Adrenal gland (tissue), 12 donors: Measurements from ENCODE around the gene DGKG. TPM values are rescaled to one million over a fixed set of nuclear protein-coding genes. Genes with fewer than 3 reads are reported as not detected.

Source experiments
- DNase-seq, 7 donors: peaks; one replicate each; pipeline ENCODE4 v3.0.0-alpha.2; 2019 to 2020
- H3K27ac ChIP-seq, 5 donors: fragments of 200-600 bp; sonication (generic) in 4 of 5; 1 replicate in 3 of 5; 2 replicates in 2 of 5; pipeline versions ENCODE4 v1.5.1 to v1.8.0; 2016 to 2020; ENCODE audit warnings: mild to moderate bottlenecking in 1 of 5
- H3K27me3 ChIP-seq: fragments of 200-600 bp; 2 replicates; pipeline ENCODE4 v1.8.0; 2021
- H3K36me3 ChIP-seq, 2 donors: fragments of 200-600 bp; replicated peaks in 1 of 2; 1 replicate in 1 of 2; 2 replicates in 1 of 2; pipeline versions ENCODE4 v1.5.1 to v1.8.0; 2018 to 2022
- H3K4me1 ChIP-seq, 2 donors: fragments of 200-600 bp; replicated peaks in 1 of 2; 1 replicate in 1 of 2; 2 replicates in 1 of 2; pipeline versions ENCODE4 v1.5.1 to v1.8.0; 2018 to 2021
- H3K4me3 ChIP-seq, 4 donors: fragments of 200-600 bp; sonication (generic) in 3 of 4; one replicate each; pipeline ENCODE4 v1.5.1; 2016 to 2018
- H3K9me3 ChIP-seq, 3 donors: fragments of 200-600 bp; sonication (generic) in 1 of 3; replicated peaks in 1 of 3; 1 replicate in 2 of 3; 2 replicates in 1 of 3; pipeline versions ENCODE4 v1.5.1 to v1.8.0; 2016 to 2021
- CTCF ChIP-seq, 6 experiments: fragments of 450-650 bp in 4 of 6; fragments of 200-600 bp in 2 of 6; sonication (generic) in 1 of 6; IDR thresholded peaks; 1 replicate in 5 of 6; 2 replicates in 1 of 6; pipeline versions ENCODE4 v1.5.1 to v1.8.0; 2016 to 2021; ENCODE audit warnings: antibody characterized with exemption in 6 of 6, mild to moderate bottlenecking in 2 of 6, moderate library complexity in 1 of 6
- POLR2A ChIP-seq, 2 donors: fragments of 450-650 bp; IDR thresholded peaks; one replicate each; pipeline ENCODE4 v1.6.1; 2017; ENCODE audit warnings: antibody characterized with exemption in 2 of 2, mild to moderate bottlenecking in 2 of 2, moderate library complexity in 1 of 2
- WGBS, 4 donors: extraction: QIAGEN DNeasy Blood & Tissue Kit in 2 of 4; methylation state at CpG; one replicate each; pipeline versions ENCODE4 v1.1.5 to v1.1.7; 2013 to 2017; 5-methylcytosine and 5-hydroxymethylcytosine counted together
- intact Hi-C, 2 donors: fragments of 100-400 bp; cut with DNase I; formaldehyde crosslinking; loops; one replicate each; pipeline versions ENCODE4 v1.14.1 to v1.15.0; 2022 to 2023
- polyA plus RNA-seq, 3 donors: library from polyadenylated mRNA; stranded (reverse); fragments of 200-250 nt in 2 of 3; fragments of 350-450 nt in 1 of 3; fragmentation: Illumina TruSeq in 1 of 3; extraction: RNeasy Lipid Tissue Mini Kit (QIAGEN cat#74804) in 1 of 3; gene quantifications; one replicate each; pipeline ENCODE4 v1.2.3, GENCODE V29; 2013 to 2014
- total RNA-seq, 9 donors: library from RNA; depleted of rRNA in 4 of 9; stranded (reverse); fragments of >200 nt in 4 of 9; fragments of 120-200 nt in 1 of 9; fragmentation: NEBNext Ultra II Directional in 1 of 9; extraction: Animal tissue kit (Norgen Biotek cat#: 25700) in 1 of 9; gene quantifications; one replicate each; pipeline versions ENCODE4 v1.1.0 to v1.2.4, GENCODE V29; 2013 to 2023
- donor health status: healthy with polysubstance abuse.
- donor health status: Bipolar disorder and iron deficiency.
- donor health status: DM: yes; HTN: yes; CAD: no.
- donor health status: DM: no; HTN: no; CAD: no.
- donor health status: DM: no; HTN: no; CAD: no.
- donor health status: DM: yes; HTN: yes; CAD: no.

Gene DGKG
- total and polyA plus RNA-seq, 12 donors, result 2.9 to 43.7 (median 28.3) TPM

- WGBS, 4 donors, result 45 to 53% (median 48%) methylated on average over 4 of the region's 4 CpGs
- no peak for TF ChIP-seq POLR2A (IDR thresholded peaks at IDR 0.05)
- TF ChIP-seq CTCF (IDR thresholded peaks at IDR 0.05), result no peak
Measured at GRCh38 chr3:186374376-186374775, 12.3 kb upstream of the DGKG start.

GRCh38 chr3:186369217-186369616, 7.2 kb upstream of the DGKG start:
- 66 to 83% (median 77%) methylated on average over 3 of the region's 3 CpGs for WGBS, 4 donors
- DNase-seq, result no peak
- Histone ChIP-seq H3K9me3 (no peaks in the 10 kb centered on the region), H3K4me1 (no peaks in the 10 kb centered on the region), H3K36me3 (no peaks in the 10 kb centered on the region), H3K4me3 (no peak overlapping the region), H3K27ac (no peak overlapping the region), H3K27me3 (peaks cover 15% of the 10 kb centered on the region)
- intact Hi-C loops, result no loop called here
- TF ChIP-seq CTCF (IDR thresholded peaks at IDR 0.05) (no peak), POLR2A (IDR thresholded peaks at IDR 0.05) (no peak)

More at GRCh38 chr3:186374376-186374775, 12.3 kb upstream of the DGKG start:
- H3K27me3 ChIP-seq, result no peaks in the 10 kb centered on the region
- H3K36me3 ChIP-seq, result no peaks in the 10 kb centered on the region
- intact Hi-C loops, result no loop called here
- H3K27ac ChIP-seq, result peak overlapping the region in 1 of 5 donors; percentile 20
- no peak overlapping the region for H3K4me3 ChIP-seq
- no peaks in the 10 kb centered on the region for H3K9me3 ChIP-seq
- DNase-seq, result peak in 1 of 7 donors; percentile 4
- H3K4me1 ChIP-seq, result no peaks in the 10 kb centered on the region

- Histone ChIP-seq H3K27me3 (peaks cover 16% of the 10 kb centered on the region), H3K4me3 (no peak overlapping the region), H3K4me1 (no peaks in the 10 kb centered on the region), H3K36me3 (no peaks in the 10 kb centered on the region), H3K9me3 (no peaks in the 10 kb centered on the region), H3K27ac (no peak overlapping the region)
- no peak for DNase-seq
- 65 to 73% (median 66%) methylated on average over 4 of the region's 4 CpGs for WGBS, 4 donors
- TF ChIP-seq POLR2A (IDR thresholded peaks at IDR 0.05) (no peak), CTCF (IDR thresholded peaks at IDR 0.05) (no peak)
- intact Hi-C loops, result no loop called here
Measured at GRCh38 chr3:186368717-186369116, 6.7 kb upstream of the DGKG start.

- Histone ChIP-seq H3K9me3 (no peaks in the 10 kb centered on the region), H3K27ac (no peak overlapping the region), H3K4me3 (no peak overlapping the region), H3K4me1 (no peaks in the 10 kb centered on the region), H3K27me3 (peaks cover 16% of the 10 kb centered on the region), H3K36me3 (no peaks in the 10 kb centered on the region)
- intact Hi-C loops, result no loop called here
- TF ChIP-seq CTCF (IDR thresholded peaks at IDR 0.05) (no peak), POLR2A (IDR thresholded peaks at IDR 0.05) (no peak)
- DNase-seq, result no peak
- WGBS, 4 donors, result 28 to 57% (median 48%) methylated on average over 3 of the region's 3 CpGs
Measured at GRCh38 chr3:186368176-186368575, 6.1 kb upstream of the DGKG start.
